Measurements from ENCODE around the gene NRXN3. TPM values are rescaled to one million over a fixed set of nuclear protein-coding genes. Genes with fewer than 3 reads are reported as not detected.

NRXN3 gene
- total and polyA plus RNA-seq, 11 donors: 0.19 to 2.2 (median 1.1) TPM

DNA sequence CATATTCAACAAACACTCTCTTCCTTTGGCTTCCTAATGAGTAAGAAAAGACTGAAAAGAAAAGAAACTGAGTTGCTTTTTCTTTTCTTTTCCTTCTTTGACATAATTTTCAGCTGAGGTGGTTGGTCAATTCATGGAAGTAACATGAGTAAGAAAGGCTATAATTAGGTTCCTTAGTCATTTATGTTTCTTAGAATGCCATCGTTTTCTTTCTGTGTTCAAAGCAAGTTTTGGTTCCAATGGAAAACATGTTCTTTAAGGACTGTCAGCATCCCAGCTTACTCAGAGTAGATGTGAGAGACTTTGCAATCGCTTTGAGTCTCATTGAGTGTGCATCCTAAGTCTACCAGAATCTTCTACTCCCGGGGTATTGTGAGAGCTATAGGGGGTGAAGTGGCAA is 1158.7 kb downstream of the NRXN3 start:
- Histone ChIP-seq H3K9me3 (no peaks in the 10 kb centered on the region), H3K27me3 (peaks cover 0 to 3% (median 0%) of the 10 kb centered on the region in 9 donors), H3K4me1 (no peaks in the 10 kb centered on the region), H3K27ac (no peak overlapping the region), H3K4me3 (no peak overlapping the region), H3K36me3 (no peaks in the 10 kb centered on the region)
- 59 to 83% (median 72%) methylated on average over 3 of the region's 3 CpGs for WGBS, 4 donors
- TF ChIP-seq POLR2A (IDR thresholded peaks at IDR 0.05): no peak
- TF ChIP-seq, protein P1, sequence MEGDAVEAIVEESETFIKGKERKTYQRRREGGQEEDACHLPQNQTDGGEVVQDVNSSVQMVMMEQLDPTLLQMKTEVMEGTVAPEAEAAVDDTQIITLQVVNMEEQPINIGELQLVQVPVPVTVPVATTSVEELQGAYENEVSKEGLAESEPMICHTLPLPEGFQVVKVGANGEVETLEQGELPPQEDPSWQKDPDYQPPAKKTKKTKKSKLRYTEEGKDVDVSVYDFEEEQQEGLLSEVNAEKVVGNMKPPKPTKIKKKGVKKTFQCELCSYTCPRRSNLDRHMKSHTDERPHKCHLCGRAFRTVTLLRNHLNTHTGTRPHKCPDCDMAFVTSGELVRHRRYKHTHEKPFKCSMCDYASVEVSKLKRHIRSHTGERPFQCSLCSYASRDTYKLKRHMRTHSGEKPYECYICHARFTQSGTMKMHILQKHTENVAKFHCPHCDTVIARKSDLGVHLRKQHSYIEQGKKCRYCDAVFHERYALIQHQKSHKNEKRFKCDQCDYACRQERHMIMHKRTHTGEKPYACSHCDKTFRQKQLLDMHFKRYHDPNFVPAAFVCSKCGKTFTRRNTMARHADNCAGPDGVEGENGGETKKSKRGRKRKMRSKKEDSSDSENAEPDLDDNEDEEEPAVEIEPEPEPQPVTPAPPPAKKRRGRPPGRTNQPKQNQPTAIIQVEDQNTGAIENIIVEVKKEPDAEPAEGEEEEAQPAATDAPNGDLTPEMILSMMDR (IDR thresholded peaks at IDR 0.05): no peak
- no peak for DNase-seq
- intact Hi-C loops (cut with DNase I): no loop called here
- no peak for ATAC-seq

DNA sequence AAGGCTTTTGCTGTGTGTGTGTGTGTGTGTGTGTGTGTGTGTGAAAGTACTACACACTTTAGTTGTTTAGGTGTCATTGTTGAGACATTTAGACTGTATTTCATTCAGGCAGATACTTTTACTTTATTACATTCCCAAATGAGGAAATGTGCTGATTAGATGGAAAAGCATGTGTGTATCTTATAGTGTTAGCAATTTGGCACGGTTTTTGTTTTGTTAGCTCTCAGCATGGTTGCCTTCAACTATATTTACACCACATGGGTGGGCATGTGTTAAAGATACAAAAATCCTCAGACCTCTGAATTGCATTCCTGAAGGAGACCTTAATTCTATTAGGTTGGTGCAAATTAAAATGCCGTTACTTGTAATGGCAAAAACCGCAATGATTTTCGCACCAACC is 1161.7 kb downstream of the NRXN3 start:
- Histone ChIP-seq H3K27ac (no peak overlapping the region), H3K27me3 (peaks cover 0 to 3% (median 0%) of the 10 kb centered on the region in 9 donors), H3K4me3 (no peak overlapping the region), H3K9me3 (no peaks in the 10 kb centered on the region), H3K36me3 (no peaks in the 10 kb centered on the region), H3K4me1 (no peaks in the 10 kb centered on the region)
- ATAC-seq: no peak
- DNase-seq: no peak
- 55 to 68% (median 59%) methylated on average over 4 of the region's 4 CpGs for WGBS, 4 donors
- no peak for TF ChIP-seq POLR2A (IDR thresholded peaks at IDR 0.05)
- TF ChIP-seq, protein P1 (IDR thresholded peaks at IDR 0.05): no peak
- intact Hi-C loops (cut with DNase I): no loop called here

DNA sequence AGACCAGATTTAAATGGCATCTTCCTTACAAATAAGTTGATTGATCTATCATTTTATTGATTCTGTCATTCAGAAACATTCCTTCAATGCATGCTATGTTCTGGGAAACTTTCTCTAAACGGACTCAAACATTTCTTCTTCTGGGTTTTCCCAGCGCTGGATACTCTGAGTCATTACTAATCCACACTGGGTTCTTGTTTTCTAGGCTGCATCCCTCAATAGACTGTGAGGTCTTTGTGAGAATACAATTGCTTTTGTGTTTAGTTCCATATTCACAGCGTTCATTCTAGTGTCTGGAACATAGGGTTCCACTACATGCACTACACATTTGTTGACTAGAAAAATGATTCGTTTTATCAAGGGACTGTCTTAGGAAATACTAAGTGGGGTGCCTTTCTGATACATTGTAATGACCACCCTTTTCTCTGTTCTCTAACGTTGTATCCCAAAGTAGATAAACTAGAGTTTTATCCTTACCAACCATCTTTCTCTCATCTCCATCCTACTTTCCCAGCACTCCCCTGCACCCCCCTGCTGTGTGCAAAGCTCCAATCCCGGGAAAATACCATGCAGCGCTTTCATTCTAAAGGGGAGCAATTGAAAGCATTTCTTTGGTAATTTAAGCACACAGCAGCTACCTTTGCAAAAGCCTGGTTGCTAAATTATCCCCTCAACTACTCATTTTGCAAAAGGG is 1162.5 kb downstream of the NRXN3 start:
- TF ChIP-seq POLR2A (IDR thresholded peaks at IDR 0.05): no peak
- TF ChIP-seq, protein P1 (IDR thresholded peaks at IDR 0.05): no peak
- Histone ChIP-seq H3K27me3 (peaks cover 0 to 3% (median 0%) of the 10 kb centered on the region in 9 donors), H3K4me3 (no peak overlapping the region), H3K27ac (peak overlapping the region in 1 of 12 donors; percentile 7), H3K9me3 (no peaks in the 10 kb centered on the region), H3K36me3 (no peaks in the 10 kb centered on the region), H3K4me1 (no peaks in the 10 kb centered on the region)
- no peak for ATAC-seq
- intact Hi-C loops (cut with DNase I): no loop called here
- DNase-seq: no peak
- WGBS, 4 donors: 27 to 38% (median 31%) methylated on average over 7 of the region's 7 CpGs

DNA sequence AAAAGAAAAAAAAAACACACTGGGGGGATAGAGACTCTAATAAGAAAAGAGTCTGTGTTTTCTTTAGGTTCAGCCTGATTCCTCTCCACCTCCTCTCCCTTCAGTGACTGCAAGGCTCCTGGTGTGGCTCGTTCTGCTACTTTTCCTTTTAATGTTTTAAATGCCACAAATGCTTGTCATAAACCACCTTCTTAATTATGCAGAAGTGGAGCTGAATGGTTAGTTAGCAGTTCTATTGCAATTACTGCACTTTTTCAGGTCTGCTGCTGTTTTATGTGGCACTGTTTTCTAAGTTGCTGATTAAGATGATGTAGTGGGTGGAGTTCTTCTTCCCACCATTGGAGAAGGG is 1163.0 kb downstream of the NRXN3 start:
- no peak overlapping the region for H3K4me3 ChIP-seq
- peak overlapping the region in 1 of 12 donors; percentile 7 for H3K27ac ChIP-seq
- no peaks in the 10 kb centered on the region for H3K9me3 ChIP-seq
- H3K36me3 ChIP-seq: no peaks in the 10 kb centered on the region
- WGBS, 4 donors: 24 to 39% (median 25%) methylated on average over 1 of the region's 1 CpG
- peaks cover 0 to 3% (median 0%) of the 10 kb centered on the region in 9 donors for H3K27me3 ChIP-seq
- TF ChIP-seq POLR2A (IDR thresholded peaks at IDR 0.05): no peak
- TF ChIP-seq, protein P1 (IDR thresholded peaks at IDR 0.05): no peak
- intact Hi-C loops (cut with DNase I): no loop called here
- ATAC-seq: no peak
- no peak for DNase-seq
- H3K4me1 ChIP-seq: no peaks in the 10 kb centered on the region

All from heart left ventricle (tissue), 16 donors.